Measurements from ENCODE around the gene NBEA.
A peak's percentile ranks its signal among the peaks of the same experiment; 100 is the strongest.

NBEA gene

GRCh38 chr13:35514061-35514477, 572.0 kb downstream of the NBEA start:
- DNase-seq (ENCODE audit: low read depth) = no peak

GRCh38 chr13:35514801-35515502, 572.9 kb downstream of the NBEA start:
- no peak for DNase-seq (ENCODE audit: low read depth)

GRCh38 chr13:35518337-35518946, 576.4 kb downstream of the NBEA start:
- no peak for DNase-seq (ENCODE audit: low read depth)

- no peak for DNase-seq (ENCODE audit: low read depth)
These were observed 582.1 kb downstream of the NBEA start for GRCh38 chr13:35524171-35524570.

GRCh38 chr13:35526577-35526976, 584.5 kb downstream of the NBEA start:
- DNase-seq (ENCODE audit: low read depth) = no peak

GRCh38 chr13:35527451-35527850, 585.4 kb downstream of the NBEA start:
- no peak for DNase-seq (ENCODE audit: low read depth)

- DNase-seq (ENCODE audit: low read depth) = no peak
These were observed 588.1 kb downstream of the NBEA start for GRCh38 chr13:35530147-35530546.

GRCh38 chr13:35530581-35530980, 588.5 kb downstream of the NBEA start:
- no peak for DNase-seq (ENCODE audit: low read depth)

GRCh38 chr13:35531526-35531925, 589.5 kb downstream of the NBEA start:
- no peak for DNase-seq (ENCODE audit: low read depth)

GRCh38 chr13:35534343-35534742, 592.3 kb downstream of the NBEA start:
- no peak for DNase-seq (ENCODE audit: low read depth)

GRCh38 chr13:35548790-35549189, 606.7 kb downstream of the NBEA start:
- DNase-seq (ENCODE audit: low read depth) = no peak

GRCh38 chr13:35549481-35549880, 607.4 kb downstream of the NBEA start:
- DNase-seq (ENCODE audit: low read depth) = peak; percentile 35

GRCh38 chr13:35552172-35552844, 610.2 kb downstream of the NBEA start:
- no peak for DNase-seq (ENCODE audit: low read depth)

- no peak for DNase-seq (ENCODE audit: low read depth)
These were observed 613.0 kb downstream of the NBEA start for GRCh38 chr13:35554972-35555623.

- DNase-seq (ENCODE audit: low read depth) = no peak
These were observed 615.4 kb downstream of the NBEA start for GRCh38 chr13:35557475-35557874.

- no peak for DNase-seq (ENCODE audit: low read depth)
These were observed 619.5 kb downstream of the NBEA start for GRCh38 chr13:35561540-35561939.

- no peak for DNase-seq (ENCODE audit: low read depth)
These were observed 623.2 kb downstream of the NBEA start for GRCh38 chr13:35565273-35565672.

- no peak for DNase-seq (ENCODE audit: low read depth)
These were observed 624.3 kb downstream of the NBEA start for GRCh38 chr13:35566340-35566739.

GRCh38 chr13:35567406-35567980, 625.4 kb downstream of the NBEA start:
- no peak for DNase-seq (ENCODE audit: low read depth)

- no peak for DNase-seq (ENCODE audit: low read depth)
These were observed 631.6 kb downstream of the NBEA start for GRCh38 chr13:35573639-35574038.

GRCh38 chr13:35592457-35592856, 650.4 kb downstream of the NBEA start:
- DNase-seq (ENCODE audit: low read depth) = no peak

GRCh38 chr13:35593651-35594050, 651.6 kb downstream of the NBEA start:
- DNase-seq (ENCODE audit: low read depth) = no peak
